Vagina (tissue), 2 donors: Measurements from ENCODE around the gene TTYH1. TPM values are rescaled to one million over a fixed set of nuclear protein-coding genes. Genes with fewer than 3 reads are reported as not detected.
A peak's percentile ranks its signal among the peaks of the same experiment; 100 is the strongest.
"Not testable (repeated sequence)": the region's sequence is repeated elsewhere in the genome, so short reads cannot be mapped to it uniquely, and the experiment has no call there.

ENCODE experiments used
- DNase-seq, 2 donors: peaks; one replicate each; pipeline ENCODE4 v3.0.0-alpha.2; 2017; ENCODE audit errors: extremely low spot score in 2 of 2
- H3K27ac ChIP-seq: fragments of 200-600 bp; sonication (generic); one replicate; pipeline ENCODE4 v1.5.1; 2019
- H3K27me3 ChIP-seq: fragments of 200-600 bp; sonication (generic); one replicate; pipeline ENCODE4 v1.5.1; 2019
- H3K36me3 ChIP-seq, 2 donors: fragments of 200-600 bp; sonication (generic); one replicate each; pipeline ENCODE4 v1.5.1; 2017 to 2019
- H3K4me1 ChIP-seq: fragments of 200-600 bp; sonication (generic); one replicate; pipeline ENCODE4 v1.5.1; 2019
- H3K4me3 ChIP-seq, 2 donors: fragments of 200-600 bp; sonication (generic); 1 replicate in 1 of 2; 2 replicates in 1 of 2; pipeline ENCODE4 v1.5.1; 2016 to 2019
- H3K9me3 ChIP-seq: fragments of 200-600 bp; sonication (generic); one replicate; pipeline ENCODE4 v1.5.1; 2019
- CTCF ChIP-seq, 3 experiments: fragments of 450-650 bp in 2 of 3; fragments of 200-600 bp in 1 of 3; sonication (generic) in 1 of 3; IDR thresholded peaks; one replicate each; pipeline ENCODE4 v1.5.1; 2017 to 2019; ENCODE audit warnings: antibody characterized with exemption in 3 of 3, mild to moderate bottlenecking in 2 of 3, moderate library complexity in 2 of 3
- POLR2A ChIP-seq, 2 donors: fragments of 450-650 bp; IDR thresholded peaks; one replicate each; pipeline ENCODE4 v1.6.1; 2017; ENCODE audit warnings: antibody characterized with exemption in 2 of 2, mild to moderate bottlenecking in 2 of 2, moderate library complexity in 2 of 2
- POLR2AphosphoS5 ChIP-seq, 2 donors: sonication (generic); formaldehyde crosslinking; IDR thresholded peaks; one replicate each; pipeline ENCODE4 v1.9.0; 2017; ENCODE audit warnings: antibody characterized with exemption in 2 of 2, mild to moderate bottlenecking in 2 of 2, low read depth in 1 of 2; ENCODE audit not compliant: insufficient read depth in 1 of 2
- intact Hi-C: fragments of 100-400 bp; cut with DNase I; formaldehyde crosslinking; loops from one replicate; pipeline ENCODE4 v1.15.1; 2023
- total RNA-seq: library from RNA; depleted of rRNA; stranded (reverse); fragments of >200 nt; gene quantifications from one replicate; pipeline ENCODE4 v1.2.3, GENCODE V29; 2016

Gene TTYH1
- 5.9 TPM for total RNA-seq

DNA sequence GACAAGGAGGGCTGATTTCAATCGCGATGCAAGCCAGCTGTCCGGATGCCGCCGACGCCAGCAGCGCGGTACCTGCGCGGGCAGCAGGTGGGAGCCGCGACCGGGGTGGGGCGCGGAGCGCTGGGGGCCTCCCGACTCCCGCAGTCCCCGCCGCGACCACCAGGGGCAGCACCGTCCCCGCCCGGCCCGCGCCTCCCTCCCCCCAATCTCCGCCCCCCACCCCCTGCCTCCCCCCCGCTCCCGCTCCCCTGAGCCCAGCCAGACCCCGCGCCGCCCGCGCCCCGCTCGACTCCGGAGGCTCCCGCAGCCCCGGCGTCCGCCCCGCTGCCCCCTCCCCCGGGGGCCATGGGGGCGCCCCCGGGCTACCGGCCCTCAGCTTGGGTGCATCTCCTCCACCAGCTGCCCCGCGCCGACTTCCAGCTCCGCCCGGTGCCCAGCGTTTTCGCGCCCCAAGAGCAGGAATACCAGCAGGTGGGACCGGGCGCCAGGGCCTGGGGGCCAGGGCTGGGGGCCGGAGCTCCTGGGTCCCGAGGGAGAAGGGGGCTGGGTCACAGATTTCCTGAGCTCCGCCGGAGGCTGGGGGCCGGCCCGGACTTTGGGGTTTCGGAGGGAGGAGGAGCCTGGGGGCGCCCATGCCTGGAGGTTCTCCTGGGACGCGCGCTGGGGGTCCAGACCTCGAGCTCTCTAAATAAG, at the start of gene TTYH1:
Gene TTYH1 (plus strand): TSS at position 257 of the 693 bp plus-strand sequence. CDS start 89 bp downstream, at position 346.
- no peaks in the 10 kb centered on the region for H3K9me3 ChIP-seq
- no peaks in the 10 kb centered on the region for H3K36me3 ChIP-seq
- no peak within 1 kb of the TSS for H3K27ac ChIP-seq
- no peaks in the 10 kb centered on the region for H3K27me3 ChIP-seq
- intact Hi-C loops = no loop called here
- peak within 1 kb of the TSS in 1 of 2 donors; percentile 31 for H3K4me3 ChIP-seq
- no peak for DNase-seq
- peaks cover under 1% of the 10 kb centered on the region for H3K4me1 ChIP-seq
- TF ChIP-seq CTCF (IDR thresholded peaks at IDR 0.05) (no peak), POLR2AphosphoS5 (IDR thresholded peaks at IDR 0.05; ENCODE audit: insufficient read depth in 1 of 2, low read depth in 1 of 2) (no peak), POLR2A (IDR thresholded peaks at IDR 0.05) (no peak)

DNA sequence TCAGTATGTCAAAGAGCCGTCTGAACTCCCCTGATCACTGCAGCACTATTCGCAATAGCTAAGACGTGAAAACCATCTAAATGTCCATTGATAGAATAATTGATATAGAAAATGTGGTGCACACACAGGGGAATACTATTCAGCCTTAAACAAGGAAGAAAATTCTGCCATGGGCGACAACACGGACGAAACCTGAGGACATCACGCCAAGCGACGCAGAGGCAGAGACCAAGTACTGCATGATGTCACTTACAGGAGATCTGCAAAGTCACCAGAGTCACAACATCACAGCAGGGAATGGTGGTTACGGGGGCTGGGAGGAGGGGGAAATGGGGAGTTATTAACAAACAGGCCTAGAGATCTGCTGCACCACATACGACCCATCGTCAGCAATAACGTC, 49.5 kb upstream of the TTYH1 start:
- H3K4me3 ChIP-seq, intact Hi-C loops, H3K36me3 ChIP-seq, DNase-seq, H3K27me3 ChIP-seq, H3K9me3 ChIP-seq, H3K4me1 ChIP-seq, H3K27ac ChIP-seq: not testable (repeated sequence)

- intact Hi-C loops = no loop called here
- TF ChIP-seq POLR2A (IDR thresholded peaks at IDR 0.05) = no peak
- no peak for TF ChIP-seq CTCF (IDR thresholded peaks at IDR 0.05)
- no peak for TF ChIP-seq POLR2AphosphoS5 (IDR thresholded peaks at IDR 0.05; ENCODE audit: insufficient read depth in 1 of 2, low read depth in 1 of 2)
- no peaks in the 10 kb centered on the region for H3K27me3 ChIP-seq
- H3K27ac ChIP-seq = no peak overlapping the region
- no peak for DNase-seq
- no peaks in the 10 kb centered on the region for H3K9me3 ChIP-seq
- no peaks in the 10 kb centered on the region for H3K4me1 ChIP-seq
- H3K36me3 ChIP-seq = no peaks in the 10 kb centered on the region
- no peak overlapping the region for H3K4me3 ChIP-seq
Measured at GRCh38 chr19:54366811-54367210, 48.5 kb upstream of the TTYH1 start.

- H3K27ac ChIP-seq = no peak overlapping the region
Measured at GRCh38 chr19:54369082-54369687, 46.1 kb upstream of the TTYH1 start.

DNA sequence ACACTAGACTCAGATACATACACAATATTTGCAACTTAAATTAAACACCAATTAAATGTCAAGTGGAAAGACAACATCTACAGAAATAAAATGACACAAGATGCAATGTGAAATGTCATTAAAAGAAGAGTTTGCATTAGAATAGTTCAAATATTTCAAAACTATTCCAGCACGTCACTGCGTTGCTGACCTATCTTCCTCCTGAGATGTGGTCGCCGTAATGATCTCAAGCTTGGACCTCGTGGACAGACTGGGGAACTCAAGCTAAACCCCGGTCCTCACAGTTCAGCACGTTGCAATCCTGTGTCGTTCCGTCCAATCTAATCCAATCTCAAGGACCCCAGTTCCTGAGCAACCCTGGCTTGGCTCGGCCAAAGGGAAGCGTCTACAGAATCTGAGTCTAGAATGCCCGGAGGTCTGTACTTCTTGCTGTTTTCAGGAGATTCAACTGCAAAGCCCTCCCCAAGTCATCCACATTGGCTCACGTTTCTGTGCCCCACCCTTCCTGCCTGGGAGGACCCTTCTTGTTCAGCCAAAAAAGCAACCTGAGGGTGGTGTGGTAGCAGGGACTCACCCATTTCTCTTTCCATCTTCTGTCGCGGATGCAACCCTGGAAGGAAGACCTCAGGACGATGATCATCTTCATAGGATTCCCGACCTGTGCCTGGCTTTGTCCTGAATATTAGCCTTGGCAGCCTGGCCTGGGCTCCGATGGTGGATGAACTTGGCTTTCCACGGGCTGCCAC, 45.4 kb upstream of the TTYH1 start:
- intact Hi-C loops, H3K4me3 ChIP-seq, H3K4me1 ChIP-seq, H3K27ac ChIP-seq, DNase-seq, H3K9me3 ChIP-seq, H3K27me3 ChIP-seq, H3K36me3 ChIP-seq: not testable (repeated sequence)

More at GRCh38 chr19:54369082-54369687, 46.1 kb upstream of the TTYH1 start:
- intact Hi-C loops = no loop called here
- no peak for TF ChIP-seq POLR2A (IDR thresholded peaks at IDR 0.05)
- TF ChIP-seq POLR2AphosphoS5 (IDR thresholded peaks at IDR 0.05; ENCODE audit: insufficient read depth in 1 of 2, low read depth in 1 of 2) = no peak
- no peak for TF ChIP-seq CTCF (IDR thresholded peaks at IDR 0.05)
- DNase-seq = no peak
- no peaks in the 10 kb centered on the region for H3K9me3 ChIP-seq
- no peaks in the 10 kb centered on the region for H3K36me3 ChIP-seq
- no peaks in the 10 kb centered on the region for H3K27me3 ChIP-seq
- H3K4me3 ChIP-seq = no peak overlapping the region
- H3K4me1 ChIP-seq = no peaks in the 10 kb centered on the region

DNA sequence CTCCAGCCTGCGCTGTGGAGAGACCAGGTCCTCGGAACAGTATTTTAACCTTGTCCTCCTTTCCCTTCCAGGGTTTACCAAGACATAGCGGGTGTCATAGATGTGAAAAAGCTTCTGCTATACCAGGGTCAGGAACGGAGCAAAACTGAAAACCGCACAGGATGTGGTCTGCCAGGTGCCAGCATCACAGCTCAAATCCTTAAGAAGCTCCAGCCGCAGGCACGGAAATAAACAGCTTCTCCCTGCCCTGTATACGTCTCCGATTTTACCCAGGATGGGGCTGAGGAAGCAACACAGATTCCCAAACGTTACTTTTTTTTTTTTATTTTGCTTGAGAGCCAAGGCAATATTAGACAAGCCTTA, 44.8 kb upstream of the TTYH1 start:
- H3K36me3 ChIP-seq, H3K27me3 ChIP-seq, DNase-seq, H3K4me1 ChIP-seq, H3K9me3 ChIP-seq, intact Hi-C loops, H3K27ac ChIP-seq, H3K4me3 ChIP-seq: not testable (repeated sequence)

GRCh38 chr19:54371453-54371852, 43.8 kb upstream of the TTYH1 start:
- intact Hi-C loops = not testable (repeated sequence)

More at GRCh38 chr19:54371453-54371852, 43.8 kb upstream of the TTYH1 start:
- H3K27ac ChIP-seq, H3K9me3 ChIP-seq, DNase-seq, H3K36me3 ChIP-seq, H3K4me3 ChIP-seq, H3K27me3 ChIP-seq, H3K4me1 ChIP-seq: not testable (repeated sequence)
